DMS114 treated with DMSO at 0.1 percent for 48 hours (cell line): ENCODE results near the gene C17orf114.
"Not testable (repeated sequence)": the region's sequence is repeated elsewhere in the genome, so short reads cannot be mapped to it uniquely, and the experiment has no call there.

Source experiments
- DNase-seq: peaks from one replicate; lab custom pipeline; 2025; ENCODE audit not compliant: unreplicated experiment; lab: John Stamatoyannopoulos, UW

C17orf114 gene

GRCh38 chr17:4802228-4802627 is at the start of gene C17orf114:
C17orf114 (minus strand) TSS chr17:4802328.
- no peak for DNase-seq

GRCh38 chr17:4851084-4851483 is 49.0 kb upstream of the C17orf114 start:
- no peak for DNase-seq

- DNase-seq = no peak
Observed at GRCh38 chr17:4850246-4850645, 48.1 kb upstream of the C17orf114 start.

GRCh38 chr17:4849011-4849536 is 46.9 kb upstream of the C17orf114 start:
- no peak for DNase-seq

DNA sequence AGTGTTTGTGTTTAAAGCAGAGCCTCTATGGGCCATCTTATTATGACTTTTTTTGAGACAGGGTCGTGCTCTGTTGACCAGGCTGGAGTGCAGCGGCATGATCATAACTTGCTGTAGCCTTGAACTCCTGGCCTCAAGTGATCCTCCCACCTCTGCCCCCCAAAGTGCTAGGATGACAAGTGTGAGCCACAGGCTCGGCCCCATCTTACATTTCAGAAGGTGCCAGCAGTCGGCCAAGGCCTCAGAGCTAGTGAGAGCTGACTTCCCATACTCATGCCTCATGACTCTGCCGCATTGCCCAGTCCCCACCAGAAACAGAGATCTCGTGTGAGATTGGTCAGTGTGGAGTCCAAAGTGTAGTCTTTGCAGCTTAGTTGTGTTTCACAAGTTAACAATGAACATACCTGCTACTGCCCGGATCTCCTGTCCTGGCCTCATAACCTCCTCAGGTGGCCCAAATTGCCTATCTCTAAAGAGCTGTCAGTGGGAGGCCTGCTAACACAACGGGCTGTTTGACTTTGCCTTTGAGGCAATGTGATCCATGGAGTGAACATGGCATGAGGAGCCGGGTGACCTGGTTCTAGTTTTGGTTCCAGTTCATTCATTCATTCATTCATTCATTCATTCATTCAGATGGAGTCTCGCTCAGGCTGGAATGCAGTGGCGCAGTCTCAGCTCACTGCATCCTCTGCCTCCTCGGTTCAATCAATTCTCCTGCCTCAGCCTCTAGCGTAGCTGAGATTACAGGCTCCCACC is 44.7 kb upstream of the C17orf114 start:
- DNase-seq = no peak

GRCh38 chr17:4845118-4845517 is 43.0 kb upstream of the C17orf114 start:
- no peak for DNase-seq

- DNase-seq = no peak
Observed at GRCh38 chr17:4843321-4844000, 41.3 kb upstream of the C17orf114 start.

DNA sequence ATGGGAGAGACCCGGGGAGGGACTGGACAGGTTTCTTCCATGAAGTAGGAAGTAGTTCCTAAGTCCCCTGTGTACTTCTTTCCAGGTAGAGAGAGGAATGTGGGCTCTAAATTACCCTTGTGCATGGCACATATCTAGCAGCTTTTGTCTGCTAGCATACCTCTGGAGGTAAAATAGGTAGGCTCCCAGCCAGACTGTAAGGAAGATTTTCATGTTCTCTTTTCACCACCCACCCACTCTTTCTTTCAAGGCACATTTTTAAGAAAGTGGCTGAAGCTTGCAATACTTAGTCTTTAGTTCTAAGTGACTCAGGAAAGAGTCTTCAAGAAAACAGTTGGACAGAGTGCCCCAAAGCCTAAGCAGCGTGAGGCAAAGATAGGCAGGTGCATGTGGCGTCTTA is 40.2 kb upstream of the C17orf114 start:
- DNase-seq = no peak

DNA sequence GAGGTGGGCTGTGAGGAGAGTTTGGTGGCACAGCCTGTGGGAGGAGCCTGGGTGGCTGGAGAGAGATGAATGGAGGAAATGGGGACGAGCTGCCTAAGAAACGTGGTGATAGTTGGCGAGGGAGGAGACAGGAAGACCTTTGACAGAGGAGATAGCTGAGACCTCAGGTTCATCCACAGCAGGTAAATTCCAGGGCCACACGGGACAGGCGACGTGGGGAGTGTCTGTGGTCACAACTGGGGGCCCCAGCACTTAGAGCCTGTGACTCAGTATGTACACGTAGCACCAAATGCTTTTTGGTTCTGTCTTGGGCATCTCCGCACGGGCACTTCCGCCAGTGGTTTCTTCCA is 38.7 kb upstream of the C17orf114 start:
- DNase-seq = no peak

GRCh38 chr17:4839965-4840892 is 38.1 kb upstream of the C17orf114 start:
- no peak for DNase-seq

DNA sequence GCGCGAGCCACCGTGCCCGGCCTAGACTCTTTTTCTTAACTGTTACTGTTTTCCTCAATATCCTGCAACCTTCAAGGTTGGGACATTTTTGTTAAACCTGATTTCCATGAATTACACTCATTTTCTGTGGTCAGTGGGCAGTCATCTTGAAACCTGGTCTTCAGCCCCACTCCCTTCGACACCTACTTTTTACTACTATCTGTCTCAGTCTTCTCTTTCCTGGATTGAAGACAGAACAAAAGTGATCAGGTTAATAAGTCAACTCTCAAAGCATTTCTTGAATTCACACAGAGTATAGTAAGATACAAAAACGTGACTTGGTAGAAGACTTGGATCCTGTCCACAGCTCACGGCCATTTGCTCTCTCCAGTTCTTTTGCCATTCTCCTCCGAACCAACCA is 37.1 kb upstream of the C17orf114 start:
- no peak for DNase-seq

DNA sequence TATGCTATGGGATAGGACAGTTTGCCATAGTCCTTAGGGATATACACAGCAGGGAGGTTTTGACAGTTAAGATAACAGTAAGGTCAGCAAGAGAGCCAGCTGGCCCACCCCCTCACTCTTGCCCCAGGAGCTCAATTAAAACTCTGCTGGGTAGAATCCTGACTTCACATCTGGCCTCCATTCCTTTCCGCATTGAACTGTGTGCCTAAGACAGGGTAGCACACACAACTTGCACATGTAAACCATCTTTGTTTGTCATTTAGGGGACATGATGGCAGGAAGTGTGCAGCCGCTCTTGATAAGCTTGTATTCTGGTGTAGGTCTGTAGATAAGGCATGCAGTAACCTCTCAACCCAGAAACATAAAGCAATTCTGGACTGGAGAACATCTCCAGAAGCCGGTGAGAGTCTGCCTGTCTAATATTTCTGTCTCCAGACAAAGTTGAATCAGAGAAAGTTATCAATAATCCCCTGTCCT is 36.2 kb upstream of the C17orf114 start:
- DNase-seq = no peak

- no peak for DNase-seq
Observed at GRCh38 chr17:4837471-4838308, 35.6 kb upstream of the C17orf114 start.

- no peak for DNase-seq
Observed at GRCh38 chr17:4836221-4836620, 34.1 kb upstream of the C17orf114 start.

DNA sequence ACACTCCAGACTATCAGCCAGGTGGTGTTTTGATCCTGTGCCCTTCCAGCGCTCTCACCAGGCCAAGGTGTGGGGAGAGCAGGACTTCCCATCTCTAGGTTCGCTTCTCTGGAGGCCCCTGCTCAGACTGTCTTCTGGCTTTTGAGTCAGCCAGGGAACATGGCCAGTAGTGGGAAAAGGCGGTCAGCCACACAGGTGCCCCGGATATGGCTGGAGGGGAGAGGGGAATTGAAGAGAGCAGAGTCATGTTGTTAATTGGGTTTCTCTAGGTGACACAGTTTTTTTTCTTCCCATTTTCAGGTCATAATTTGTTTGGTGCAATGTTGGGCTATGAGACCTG is 32.5 kb upstream of the C17orf114 start:
- DNase-seq = no peak

DNA sequence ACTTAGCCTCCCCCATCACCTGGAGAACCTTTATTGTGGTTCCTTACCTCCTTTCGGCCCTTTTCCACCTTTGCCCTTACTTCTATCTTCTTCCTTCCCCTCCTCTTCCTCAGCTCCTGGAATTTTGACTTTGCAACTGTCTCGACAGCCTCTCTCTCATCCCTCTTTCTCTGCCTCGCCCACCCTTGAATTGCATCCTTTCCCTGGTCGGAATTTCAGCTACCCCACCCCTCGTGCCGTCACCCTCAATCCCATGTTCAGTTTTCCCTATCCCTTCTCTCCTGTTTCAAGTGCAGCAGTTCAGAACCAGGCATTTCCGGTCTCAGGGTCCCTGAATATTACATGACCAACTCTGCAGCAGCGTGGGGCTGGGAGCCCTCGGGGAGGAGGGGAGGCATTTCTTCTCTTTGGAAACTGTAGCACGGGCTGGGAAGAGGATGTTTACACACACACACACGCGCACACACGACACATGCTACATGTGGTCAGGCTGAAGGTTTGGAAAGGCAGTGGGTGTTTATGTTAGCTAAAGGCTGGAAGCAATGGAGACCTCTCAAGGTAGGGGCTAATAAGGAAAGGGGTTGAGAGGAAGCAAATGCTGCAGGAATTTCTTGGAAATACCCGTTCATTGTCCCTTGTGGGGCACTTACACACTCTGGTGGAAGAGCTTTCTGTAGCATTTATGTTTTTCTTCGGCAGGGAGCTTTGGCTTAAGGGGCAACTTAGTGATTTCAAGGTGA is 32.0 kb upstream of the C17orf114 start:
- DNase-seq = no peak

GRCh38 chr17:4833178-4833940 is 31.2 kb upstream of the C17orf114 start, which contains the start of gene MINK1:
MINK1 (plus strand) TSS chr17:4833340; CDS start chr17:4833584, 244 bp downstream.
- DNase-seq = peak; percentile 72

- not testable (repeated sequence) for DNase-seq
Observed at GRCh38 chr17:4832829-4833177, 30.7 kb upstream of the C17orf114 start.

DNA sequence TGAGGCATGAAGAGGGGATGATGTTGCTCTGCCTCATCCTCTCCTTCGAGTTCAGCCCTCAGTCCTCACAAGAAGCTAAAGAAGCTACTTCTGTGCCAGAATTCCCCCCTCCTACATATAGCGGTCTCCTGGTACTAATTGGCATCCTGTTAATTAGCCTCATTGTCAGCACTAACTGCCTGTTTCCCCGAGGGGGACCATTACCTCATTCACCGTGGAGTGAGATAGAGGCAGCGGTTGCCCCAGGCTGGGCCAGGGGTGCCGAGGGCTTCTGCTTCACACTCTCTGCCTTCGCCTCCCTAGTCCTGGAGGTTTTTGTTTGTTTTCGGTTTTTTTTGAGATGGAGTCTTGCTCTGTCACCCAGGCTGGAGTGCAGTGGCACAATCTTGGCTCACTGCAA is 25.3 kb upstream of the C17orf114 start:
- DNase-seq = no peak
